AG04450 (cell line): Measurements from ENCODE around the gene PTGR3. TPM values are rescaled to one million over a fixed set of nuclear protein-coding genes. Genes with fewer than 3 reads are reported as not detected.

Experiments
- CTCF ChIA-PET: fragments of 300-600, 350-600 bp; formaldehyde crosslinking; extraction: SDS; loops from one replicate; lab custom pipeline; 2022; ENCODE audit warnings: antibody characterized with exemption, inconsistent platforms; lab: Charles Lee
- POLR2A ChIA-PET: fragments of 350-600 bp; formaldehyde crosslinking; extraction: SDS; loops from one replicate; lab custom pipeline; 2021; ENCODE audit warnings: antibody characterized with exemption, inconsistent platforms; lab: Yijun Ruan, JAX
- DNase-seq: peaks from one replicate; pipeline ENCODE4 v3.0.0-alpha.2; 2011; ENCODE audit warnings: low read depth, low spot score
- H3K27ac ChIP-seq: one replicate; pipeline ENCODE4 v1.5.1; 2012; ENCODE audit warnings: low read depth, low read length, control low read depth
- H3K27me3 ChIP-seq: one replicate; pipeline ENCODE4 v1.6.0; 2012; ENCODE audit warnings: low read length; ENCODE audit not compliant: control insufficient read depth, insufficient read depth
- H3K4me3 ChIP-seq: 2 replicates; pipeline ENCODE4 v1.5.1; 2011; ENCODE audit warnings: mild to moderate bottlenecking, low read depth, low read length, control low read depth
- H3K9me3 ChIP-seq: 2 replicates; pipeline ENCODE4 v1.5.1; 2012; ENCODE audit warnings: low read length; ENCODE audit not compliant: control insufficient read depth, insufficient read depth
- CTCF ChIP-seq: IDR thresholded peaks from 2 replicates; pipeline ENCODE4 v1.5.1; 2011; ENCODE audit warnings: low read depth, low read length, control low read depth, inconsistent platforms
- polyA plus RNA-seq: library from polyadenylated mRNA; depleted of rRNA; stranded (reverse); fragments of >200 nt; gene quantifications from 2 replicates; pipeline ENCODE4 v1.2.3, GENCODE V29; 2011

Gene PTGR3
- polyA plus RNA-seq, 1 experiment = 30.9 TPM

- DNase-seq = no peak
- CTCF ChIA-PET = no interaction called here
- peaks cover 7% of the 10 kb centered on the region for H3K9me3 ChIP-seq
- TF ChIP-seq CTCF = no peak
- POLR2A ChIA-PET = no interaction called here
- no peaks in the 10 kb centered on the region for H3K27me3 ChIP-seq
- H3K27ac ChIP-seq = no peak overlapping the region
- H3K4me3 ChIP-seq = no peak overlapping the region
Measured at GRCh38 chr18:75238786-75239185, 29.8 kb upstream of the PTGR3 start.

GRCh38 chr18:75238100-75238499 is 29.2 kb upstream of the PTGR3 start:
- no peak for DNase-seq
- H3K27me3 ChIP-seq = no peaks in the 10 kb centered on the region
- H3K27ac ChIP-seq = no peak overlapping the region
- H3K9me3 ChIP-seq = peaks cover 7% of the 10 kb centered on the region
- ChIA-PET CTCF (no interaction called here), POLR2A (no interaction called here)
- TF ChIP-seq CTCF = no peak
- no peak overlapping the region for H3K4me3 ChIP-seq

GRCh38 chr18:75235896-75236295 is 27.0 kb upstream of the PTGR3 start:
- ChIA-PET POLR2A (no interaction called here), CTCF (no interaction called here)
- no peaks in the 10 kb centered on the region for H3K27me3 ChIP-seq
- no peak for DNase-seq
- H3K4me3 ChIP-seq = no peak overlapping the region
- no peak for TF ChIP-seq CTCF
- H3K9me3 ChIP-seq = peaks cover 3% of the 10 kb centered on the region; the same call in 1 of the 2 replicates
- no peak overlapping the region for H3K27ac ChIP-seq

- ChIA-PET CTCF (no interaction called here), POLR2A (interaction anchor here (0.5 kb wide), 1 partner anchor 24 kb away, joined by 3 read pairs; the partner anchor contains the start of gene TSHZ1)
- no peaks in the 10 kb centered on the region for H3K27me3 ChIP-seq
- TF ChIP-seq CTCF = no peak
- H3K27ac ChIP-seq = no peak overlapping the region
- no peak overlapping the region for H3K4me3 ChIP-seq
- no peak for DNase-seq
- H3K9me3 ChIP-seq = no peaks in the 10 kb centered on the region; the same call in 1 of the 2 replicates
Measured at GRCh38 chr18:75234901-75235300, 26.0 kb upstream of the PTGR3 start.

- no peak overlapping the region for H3K4me3 ChIP-seq
- ChIA-PET POLR2A (no interaction called here), CTCF (no interaction called here)
- DNase-seq = no peak
- H3K27me3 ChIP-seq = no peaks in the 10 kb centered on the region
- H3K9me3 ChIP-seq = no peaks in the 10 kb centered on the region; the same call in 1 of the 2 replicates
- H3K27ac ChIP-seq = no peak overlapping the region
- no peak for TF ChIP-seq CTCF
Measured at GRCh38 chr18:75231053-75231406, 22.1 kb upstream of the PTGR3 start.
